Stimulated activated CD4-positive, alpha-beta T cell treated with anti-CD3 and anti-CD28 coated beads, Interleukin-1b, Interleukin-23, amount 100 ng/mL, for 24 hours (primary cell): ENCODE results near the gene CDH23.

ENCODE experiments used
- DNase-seq, 4 experiments: peaks; one replicate each; pipeline ENCODE4 v3.0.0-alpha.2; 2020; ENCODE audit warnings: low read depth in 4 of 4, low spot score in 1 of 4

CDH23 gene

DNA sequence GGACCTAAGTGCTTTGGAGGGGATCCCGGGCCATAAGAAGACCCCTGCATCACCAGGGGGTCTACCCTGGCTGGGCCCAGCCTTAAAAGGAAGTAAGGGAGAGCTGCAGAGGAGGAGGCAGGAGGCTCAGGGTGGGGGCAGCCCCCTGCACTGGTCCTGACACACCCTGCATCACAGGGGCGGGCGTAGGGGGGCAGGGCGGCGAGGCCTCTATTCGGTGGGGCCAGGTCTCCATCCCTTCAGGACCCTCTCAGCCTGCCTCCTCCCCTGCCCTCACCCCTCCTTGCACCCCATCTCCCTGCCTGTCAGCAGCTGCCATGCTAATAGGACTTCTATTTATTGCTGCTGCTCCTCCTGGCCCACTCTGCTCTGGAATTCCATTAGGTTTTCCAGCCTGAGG, 221.5 kb downstream of the CDH23 start:
- DNase-seq: no peak

DNA sequence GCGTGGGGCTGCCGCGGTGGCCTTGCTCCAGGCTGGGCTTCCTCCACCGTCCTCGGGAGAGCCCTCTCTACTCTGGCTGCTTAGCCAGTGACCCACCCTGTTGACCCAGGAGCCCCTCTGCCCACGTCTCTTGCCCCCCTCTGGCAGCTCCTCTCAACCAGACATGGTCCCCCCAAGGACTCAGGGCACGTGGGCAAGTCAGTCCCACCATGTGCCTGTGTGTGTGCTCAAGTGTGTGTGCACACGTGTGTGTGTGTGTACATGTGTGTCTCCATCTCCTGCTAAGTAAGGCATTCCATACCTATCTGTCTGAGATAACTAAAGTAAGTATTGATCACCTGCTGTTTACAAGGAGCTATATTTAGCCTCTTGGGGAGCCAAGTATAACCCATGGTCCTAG, 221.9 kb downstream of the CDH23 start:
- no peak for DNase-seq

GRCh38 chr10:71620642-71621041, 223.9 kb downstream of the CDH23 start:
- DNase-seq: no peak

DNA sequence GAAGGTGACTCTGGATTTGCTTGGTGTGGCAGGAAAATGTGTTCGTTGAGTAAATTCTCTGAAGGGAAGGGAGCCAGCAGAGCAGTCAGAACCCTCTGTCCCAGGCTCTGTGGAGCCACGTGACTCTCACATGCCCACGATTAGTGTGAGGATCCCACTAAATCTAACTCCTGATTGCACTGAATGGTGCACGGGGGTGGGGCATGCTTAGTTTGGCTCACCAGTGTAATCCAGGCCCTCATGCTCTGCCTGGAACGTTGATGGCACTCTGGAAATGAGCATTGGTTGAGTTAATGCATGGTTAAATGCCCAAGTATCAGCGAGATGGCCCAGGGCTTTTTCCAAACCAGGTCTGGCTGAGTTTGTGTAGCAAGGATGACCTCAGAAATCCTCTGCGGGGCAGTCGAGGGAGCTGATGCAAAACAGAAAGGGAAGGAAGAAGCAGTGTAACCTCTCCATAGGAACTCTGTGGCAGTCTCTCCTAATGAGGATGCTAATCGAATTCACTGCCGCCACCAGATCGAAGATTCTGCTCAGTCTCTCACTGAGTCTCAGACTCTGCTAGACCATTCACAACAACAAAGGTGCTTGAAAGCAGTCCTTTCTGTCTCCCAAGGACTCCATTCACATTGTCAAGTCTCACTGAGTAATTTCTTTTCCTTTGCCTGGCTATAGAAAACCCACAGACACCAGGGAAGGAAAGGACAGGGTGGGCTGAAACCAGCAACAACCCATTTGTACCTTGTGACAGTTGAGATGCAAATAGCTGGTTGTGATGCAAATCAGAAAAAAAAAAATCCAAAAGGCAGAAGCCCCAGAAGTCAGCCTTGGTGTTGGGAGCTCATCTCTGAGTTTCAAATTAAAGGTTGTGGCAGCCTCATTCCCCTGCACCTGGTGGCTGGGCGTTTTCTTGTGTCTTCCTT, 224.8 kb downstream of the CDH23 start:
- no peak for DNase-seq

GRCh38 chr10:71622154-71622526, 225.4 kb downstream of the CDH23 start:
- DNase-seq: no peak

- no peak for DNase-seq
Measured at GRCh38 chr10:71622616-71623015, 225.9 kb downstream of the CDH23 start.

DNA sequence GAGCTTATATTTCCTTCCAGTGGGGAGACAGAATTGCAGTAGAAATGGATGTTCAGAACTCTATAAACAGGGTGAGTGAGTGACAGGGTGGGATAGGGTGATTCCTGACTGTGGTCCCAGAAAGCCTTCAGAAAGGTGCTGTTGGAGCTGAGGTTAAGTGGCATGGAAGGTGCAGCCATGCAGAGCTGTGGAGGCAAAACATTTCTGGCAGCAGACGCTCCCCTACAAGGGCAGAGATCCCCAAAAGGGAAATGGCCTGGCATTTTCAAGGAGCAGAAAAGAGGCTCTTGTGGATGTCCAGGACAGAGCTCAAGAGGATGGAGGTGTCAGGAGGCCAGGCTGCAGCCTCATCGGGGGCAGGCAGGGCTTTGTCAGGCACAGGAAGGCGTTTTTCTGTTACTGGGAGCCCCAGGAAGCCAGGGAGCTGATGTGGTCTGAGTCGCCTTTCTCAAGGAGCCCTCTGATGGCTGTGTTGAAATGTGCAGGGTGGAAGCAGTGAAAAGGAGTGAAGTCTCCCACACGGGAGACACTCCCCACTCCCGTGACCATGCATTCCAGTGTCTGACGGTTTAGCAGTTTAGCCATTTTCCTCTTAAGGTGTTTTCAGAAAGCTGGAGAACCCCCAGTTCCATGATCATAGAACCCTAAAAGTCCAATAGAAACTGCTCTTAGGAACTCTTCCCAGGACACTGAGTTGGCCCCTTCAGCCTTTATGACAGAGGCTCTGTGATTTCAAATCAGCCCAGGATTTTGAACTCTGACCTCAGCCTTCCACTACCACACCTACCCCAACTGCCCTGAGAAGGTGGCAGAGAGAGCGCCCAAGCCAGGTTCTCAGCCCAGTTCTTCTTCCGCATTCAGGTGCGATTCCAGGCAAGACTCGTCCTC, 226.6 kb downstream of the CDH23 start:
- DNase-seq: no peak

GRCh38 chr10:71623986-71624291, 227.2 kb downstream of the CDH23 start:
- DNase-seq: no peak

- no peak for DNase-seq
Measured at GRCh38 chr10:71625445-71626175, 228.9 kb downstream of the CDH23 start.

- no peak for DNase-seq
Measured at GRCh38 chr10:71627230-71627939, 230.7 kb downstream of the CDH23 start.

DNA sequence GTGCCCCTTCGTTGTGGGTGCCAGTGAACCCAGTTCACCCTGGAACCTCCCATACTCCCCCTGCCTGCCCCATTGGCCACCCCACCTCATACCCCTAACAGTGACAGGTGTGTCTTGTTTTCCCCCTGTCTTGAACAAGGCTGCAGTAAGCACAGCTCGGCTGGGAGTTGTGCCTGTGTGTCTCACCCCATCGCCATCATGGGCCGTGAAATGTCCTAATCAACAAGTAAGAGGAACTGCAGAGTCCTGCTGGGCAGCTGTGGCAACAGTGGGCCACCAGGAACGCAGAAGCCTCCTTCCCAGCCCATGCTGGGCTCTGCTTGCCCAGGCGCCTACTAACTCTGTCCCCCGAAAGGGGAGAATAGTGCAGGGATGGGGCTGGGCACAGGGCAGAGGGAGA, 231.2 kb downstream of the CDH23 start:
- DNase-seq: no peak

DNA sequence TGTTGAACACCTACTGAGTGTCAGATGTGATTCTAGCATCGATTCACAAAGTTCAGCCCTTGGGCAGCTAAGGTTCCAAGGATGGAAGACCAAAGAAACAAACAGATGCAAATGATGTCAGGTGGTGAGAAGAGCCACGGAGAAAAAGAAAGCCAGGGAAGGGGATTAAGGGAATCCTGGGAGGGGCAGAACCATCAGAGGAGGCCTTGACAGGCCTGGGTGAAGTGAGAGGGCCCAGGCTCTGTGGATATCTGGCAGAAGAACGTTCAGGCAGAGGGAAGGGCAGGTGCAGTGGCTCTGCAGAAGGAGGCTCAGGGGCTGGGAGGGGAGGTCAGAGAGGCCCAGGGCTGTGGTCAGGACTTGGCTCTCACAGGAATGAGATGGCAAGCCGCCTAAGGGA, 232.4 kb downstream of the CDH23 start:
- no peak for DNase-seq

- DNase-seq: no peak
Measured at GRCh38 chr10:71630168-71630567, 233.4 kb downstream of the CDH23 start.

- no peak for DNase-seq
Measured at GRCh38 chr10:71631007-71631861, 234.5 kb downstream of the CDH23 start.

DNA sequence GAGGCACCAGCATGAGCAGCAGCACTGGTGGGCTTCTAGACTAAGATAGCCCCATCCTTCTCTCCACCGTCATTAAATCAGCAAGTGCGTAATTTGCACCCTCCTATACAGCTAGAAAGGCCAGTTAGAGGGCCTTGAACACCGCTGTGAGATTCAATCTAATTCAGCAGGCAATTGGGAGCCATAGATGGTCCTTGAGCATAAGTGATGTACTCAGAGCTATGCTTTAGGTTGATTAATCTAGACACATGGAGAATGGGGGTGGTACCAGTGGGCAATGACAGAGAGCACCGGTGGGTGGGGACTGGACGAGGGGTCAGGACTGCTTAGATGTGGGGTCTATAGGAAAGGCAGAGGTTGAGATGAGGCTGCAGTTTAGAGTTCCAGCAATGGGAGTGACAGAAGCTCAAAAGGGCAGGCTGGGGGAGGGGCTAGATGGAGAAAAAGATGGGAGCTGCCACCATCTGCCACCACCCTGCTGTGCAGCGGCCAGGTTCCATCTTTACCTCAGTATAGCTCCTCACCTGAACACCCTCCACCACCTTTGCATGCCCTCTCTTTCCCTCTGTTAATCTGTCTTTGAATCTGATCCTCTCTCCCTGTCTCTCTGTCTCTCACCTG, 235.6 kb downstream of the CDH23 start:
- no peak for DNase-seq

DNA sequence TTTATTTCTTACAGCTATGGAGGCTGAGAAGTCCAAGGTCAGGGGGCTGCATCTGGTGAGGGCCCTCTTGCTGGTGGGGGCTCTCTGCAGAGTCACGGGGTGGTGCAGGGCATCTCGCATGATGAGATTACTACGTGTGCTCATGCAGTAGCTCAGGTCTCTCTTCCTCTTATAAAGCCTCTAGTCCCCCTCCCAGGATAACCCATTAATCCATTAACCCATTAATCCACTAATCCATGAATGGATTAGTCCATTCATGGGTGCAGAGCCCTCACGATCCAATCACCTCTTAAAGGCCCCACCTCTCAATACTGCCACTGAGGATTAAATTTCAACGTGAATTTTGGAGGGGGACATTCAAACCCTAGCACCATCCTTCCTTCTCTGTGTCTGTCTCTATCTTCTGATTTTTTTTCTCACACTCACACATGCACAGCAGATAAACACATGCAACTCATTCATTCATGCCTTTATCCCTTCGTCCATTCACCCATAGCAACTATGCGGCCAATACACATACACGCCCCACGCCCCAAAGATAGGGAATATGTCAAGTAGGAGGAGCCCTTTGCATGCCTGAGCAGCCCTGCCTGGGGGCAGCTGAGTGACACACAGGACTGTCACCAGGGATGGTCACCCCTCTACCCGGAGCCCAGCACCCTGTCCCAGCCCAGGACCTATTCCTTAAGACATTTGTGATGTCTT, 236.3 kb downstream of the CDH23 start:
- DNase-seq: no peak

DNA sequence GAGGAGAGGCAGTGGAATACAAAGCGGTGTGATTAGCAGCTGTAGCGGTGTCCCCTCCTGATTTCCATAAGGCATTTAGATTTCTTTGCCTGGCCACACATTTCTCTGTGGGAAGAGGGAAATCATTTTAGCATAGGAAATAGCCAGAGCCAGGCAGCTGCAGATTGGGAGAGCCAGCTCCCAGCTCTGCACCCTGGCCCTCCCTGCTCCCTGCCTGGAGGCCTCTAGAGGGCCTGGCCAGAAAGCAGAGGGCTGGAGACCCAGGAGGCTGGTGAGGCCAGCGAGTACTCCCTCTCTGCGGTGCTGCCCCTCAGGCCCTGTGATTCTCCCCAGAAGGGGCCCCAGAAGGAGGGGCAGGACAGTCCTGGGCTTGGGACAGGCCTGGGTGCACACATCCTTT, 237.2 kb downstream of the CDH23 start:
- DNase-seq: no peak

DNA sequence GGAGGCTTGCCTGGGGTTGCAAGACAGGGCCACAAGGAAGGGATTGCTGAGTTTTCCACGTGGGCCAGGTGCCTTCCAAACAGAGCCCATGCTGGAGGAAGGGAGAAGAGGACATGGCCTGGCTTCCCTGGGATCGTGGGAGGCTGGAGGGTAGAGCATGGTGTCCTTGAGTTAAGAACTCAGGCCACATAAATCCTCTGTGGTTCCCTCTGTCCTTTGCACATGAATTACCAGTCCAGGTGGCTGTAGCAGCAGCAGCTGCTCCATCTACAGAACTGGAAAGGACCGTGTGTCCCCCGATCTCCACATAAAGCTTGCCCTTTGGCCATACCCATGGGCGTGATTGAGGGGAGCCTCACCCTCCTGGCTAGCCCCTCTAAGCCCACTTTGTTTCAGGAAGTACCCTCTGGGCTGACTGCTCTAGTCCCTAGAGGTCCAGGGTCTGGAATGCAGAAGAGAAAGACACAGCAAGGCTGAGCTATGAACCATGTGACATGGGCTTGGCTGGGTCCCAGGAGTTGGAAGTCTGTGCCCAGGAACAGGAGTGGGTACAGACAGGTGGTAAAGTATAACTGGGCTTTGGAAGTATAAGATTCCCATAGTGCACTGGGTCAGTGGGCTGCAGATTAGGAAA, 237.9 kb downstream of the CDH23 start:
- DNase-seq: no peak
